HFF-Myc (cell line): ENCODE data around the gene MAP2K3.

Experiments used
- DNase-seq: peaks from one replicate; pipeline ENCODE4 v3.0.0-alpha.2; 2011; ENCODE audit warnings: low read depth; ENCODE audit errors: extremely low read depth
- H3K4me3 ChIP-seq: replicated peaks from 2 replicates; pipeline ENCODE4 v1.5.1; 2011; ENCODE audit warnings: low read depth, mild to moderate bottlenecking, control low read depth, low read length
- TF ChIP-seq, protein P1 (sequence below): IDR thresholded peaks from 2 replicates; pipeline ENCODE4 v1.5.1; 2012; ENCODE audit warnings: mild to moderate bottlenecking, low read depth, low read length, control low read depth; ENCODE audit errors: missing control alignments

Gene MAP2K3

DNA sequence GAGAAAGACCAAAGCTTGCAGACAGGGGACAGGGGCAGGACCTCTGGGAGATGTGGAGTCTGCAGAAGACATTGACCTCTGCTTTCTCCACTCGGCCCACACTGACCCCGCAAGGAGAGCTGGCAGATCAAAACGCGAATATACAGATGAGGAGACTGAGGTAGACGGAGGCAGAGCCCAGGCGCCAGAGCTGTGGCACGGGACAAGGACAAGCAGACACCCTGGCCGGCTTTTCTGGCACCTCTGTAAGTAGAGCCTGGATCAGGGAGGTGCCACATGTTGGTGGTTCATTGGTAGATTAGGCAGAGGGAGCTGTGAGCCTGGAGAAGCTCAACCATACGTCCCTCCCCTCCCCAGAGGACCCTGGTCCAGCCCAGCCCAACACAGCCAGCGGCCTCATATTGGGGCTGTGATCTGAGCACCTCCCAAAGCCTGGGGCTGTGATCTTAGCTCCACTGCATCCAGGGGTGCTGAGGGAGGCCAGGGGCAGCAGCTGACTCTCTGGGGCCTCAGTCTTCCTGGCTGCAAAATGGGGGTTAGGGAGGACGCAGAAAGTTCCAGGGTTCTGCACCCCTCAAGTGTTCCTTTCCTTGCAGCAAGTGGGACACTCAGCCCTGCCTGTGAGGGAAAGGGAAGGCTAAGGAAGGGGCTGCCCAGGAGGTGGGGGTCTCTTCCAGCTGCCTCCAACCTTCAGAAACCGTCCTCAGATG is 35.3 kb upstream of the MAP2K3 start:
- TF ChIP-seq, protein P1, sequence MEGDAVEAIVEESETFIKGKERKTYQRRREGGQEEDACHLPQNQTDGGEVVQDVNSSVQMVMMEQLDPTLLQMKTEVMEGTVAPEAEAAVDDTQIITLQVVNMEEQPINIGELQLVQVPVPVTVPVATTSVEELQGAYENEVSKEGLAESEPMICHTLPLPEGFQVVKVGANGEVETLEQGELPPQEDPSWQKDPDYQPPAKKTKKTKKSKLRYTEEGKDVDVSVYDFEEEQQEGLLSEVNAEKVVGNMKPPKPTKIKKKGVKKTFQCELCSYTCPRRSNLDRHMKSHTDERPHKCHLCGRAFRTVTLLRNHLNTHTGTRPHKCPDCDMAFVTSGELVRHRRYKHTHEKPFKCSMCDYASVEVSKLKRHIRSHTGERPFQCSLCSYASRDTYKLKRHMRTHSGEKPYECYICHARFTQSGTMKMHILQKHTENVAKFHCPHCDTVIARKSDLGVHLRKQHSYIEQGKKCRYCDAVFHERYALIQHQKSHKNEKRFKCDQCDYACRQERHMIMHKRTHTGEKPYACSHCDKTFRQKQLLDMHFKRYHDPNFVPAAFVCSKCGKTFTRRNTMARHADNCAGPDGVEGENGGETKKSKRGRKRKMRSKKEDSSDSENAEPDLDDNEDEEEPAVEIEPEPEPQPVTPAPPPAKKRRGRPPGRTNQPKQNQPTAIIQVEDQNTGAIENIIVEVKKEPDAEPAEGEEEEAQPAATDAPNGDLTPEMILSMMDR: no peak
- DNase-seq: no peak
- no peak overlapping the region for H3K4me3 ChIP-seq

DNA sequence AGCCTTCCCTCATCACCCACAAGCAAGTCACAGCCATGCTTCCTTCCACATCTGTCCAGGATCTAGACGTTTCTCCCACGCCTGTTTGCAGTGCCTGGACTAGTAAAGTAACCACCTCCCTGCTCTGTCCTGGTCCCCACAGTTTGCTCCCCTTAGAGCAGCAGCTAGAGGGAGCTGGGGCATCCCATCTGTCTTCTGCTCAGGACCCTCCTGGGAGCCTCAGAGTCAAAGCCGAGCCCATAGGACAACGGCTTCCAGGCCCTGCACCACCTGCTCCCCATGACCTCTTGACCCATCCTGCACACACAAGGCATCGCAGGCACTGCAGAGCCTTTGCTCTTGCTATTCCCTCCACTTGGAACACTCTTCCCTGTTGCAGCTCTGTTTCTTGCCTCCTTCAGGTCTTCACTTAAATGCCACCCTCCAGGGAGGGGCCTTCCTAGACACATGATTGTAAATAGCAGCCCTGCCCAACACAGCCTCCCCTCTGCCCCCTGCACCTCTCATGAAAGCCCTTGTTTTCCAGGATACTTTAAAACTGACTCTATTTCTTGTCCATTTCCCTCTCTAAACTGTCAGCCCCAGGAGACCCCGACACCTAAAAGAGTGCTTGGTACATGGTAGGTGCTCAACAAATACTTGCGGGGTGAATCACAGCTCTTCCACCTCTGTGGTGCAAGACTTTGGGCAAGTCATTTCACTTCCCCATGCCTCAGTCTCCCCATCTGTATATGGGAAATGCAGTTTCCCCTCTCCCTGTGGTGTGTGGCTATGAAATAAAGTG is 34.4 kb upstream of the MAP2K3 start:
- no peak for DNase-seq
- TF ChIP-seq, protein P1: no peak
- H3K4me3 ChIP-seq: no peak overlapping the region

DNA sequence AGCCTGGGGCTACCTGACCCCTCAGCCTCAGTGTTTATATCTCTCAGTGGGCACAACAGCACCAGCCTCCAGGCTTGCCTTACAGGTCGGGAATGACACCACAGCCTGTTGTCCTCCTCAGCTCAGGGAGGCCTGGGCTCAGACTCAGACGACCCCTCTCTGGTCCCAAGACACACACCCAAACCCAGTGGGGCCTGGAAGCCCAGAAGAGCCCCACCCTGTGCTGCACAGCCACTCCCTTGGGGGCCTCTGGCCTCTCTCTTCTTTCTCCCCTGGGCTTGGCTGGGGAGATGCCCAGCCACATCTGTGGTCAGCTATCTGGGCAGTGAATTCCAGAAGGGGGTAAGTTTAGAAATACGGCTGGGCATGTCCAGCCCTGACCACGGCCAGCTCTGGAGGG is 33.7 kb upstream of the MAP2K3 start:
- H3K4me3 ChIP-seq: no peak overlapping the region
- no peak for DNase-seq
- TF ChIP-seq, protein P1: no peak

GRCh38 chr17:21251337-21252010 is 33.0 kb upstream of the MAP2K3 start:
- TF ChIP-seq, protein P1: no peak
- no peak for DNase-seq
- H3K4me3 ChIP-seq: no peak overlapping the region

DNA sequence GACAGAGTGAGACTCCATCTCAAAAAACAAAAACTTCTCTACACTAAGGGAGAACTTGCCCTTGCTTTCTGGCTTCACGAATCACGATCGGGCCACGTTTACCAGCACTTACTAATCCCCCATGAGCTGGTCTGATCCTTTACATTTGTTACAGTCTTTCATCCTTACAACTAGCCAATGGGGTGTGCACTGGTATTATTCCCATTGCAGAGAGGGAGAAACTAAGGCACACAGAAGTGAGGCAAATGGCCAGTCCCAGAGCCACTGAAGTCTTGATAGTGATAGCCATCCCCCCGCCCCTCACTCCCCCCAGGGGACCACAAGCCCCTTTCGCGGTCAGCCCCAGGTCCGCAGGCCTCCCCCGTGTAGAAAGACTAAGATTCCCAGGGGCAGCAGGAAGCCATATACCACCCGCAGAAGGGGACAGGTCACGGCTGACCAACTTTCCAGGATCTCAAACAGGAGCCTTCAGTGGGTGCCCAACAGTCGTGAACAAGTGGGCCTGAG is 32.2 kb upstream of the MAP2K3 start:
- H3K4me3 ChIP-seq: peak overlapping the region; percentile 45
- no peak for DNase-seq
- TF ChIP-seq, protein P1: no peak

DNA sequence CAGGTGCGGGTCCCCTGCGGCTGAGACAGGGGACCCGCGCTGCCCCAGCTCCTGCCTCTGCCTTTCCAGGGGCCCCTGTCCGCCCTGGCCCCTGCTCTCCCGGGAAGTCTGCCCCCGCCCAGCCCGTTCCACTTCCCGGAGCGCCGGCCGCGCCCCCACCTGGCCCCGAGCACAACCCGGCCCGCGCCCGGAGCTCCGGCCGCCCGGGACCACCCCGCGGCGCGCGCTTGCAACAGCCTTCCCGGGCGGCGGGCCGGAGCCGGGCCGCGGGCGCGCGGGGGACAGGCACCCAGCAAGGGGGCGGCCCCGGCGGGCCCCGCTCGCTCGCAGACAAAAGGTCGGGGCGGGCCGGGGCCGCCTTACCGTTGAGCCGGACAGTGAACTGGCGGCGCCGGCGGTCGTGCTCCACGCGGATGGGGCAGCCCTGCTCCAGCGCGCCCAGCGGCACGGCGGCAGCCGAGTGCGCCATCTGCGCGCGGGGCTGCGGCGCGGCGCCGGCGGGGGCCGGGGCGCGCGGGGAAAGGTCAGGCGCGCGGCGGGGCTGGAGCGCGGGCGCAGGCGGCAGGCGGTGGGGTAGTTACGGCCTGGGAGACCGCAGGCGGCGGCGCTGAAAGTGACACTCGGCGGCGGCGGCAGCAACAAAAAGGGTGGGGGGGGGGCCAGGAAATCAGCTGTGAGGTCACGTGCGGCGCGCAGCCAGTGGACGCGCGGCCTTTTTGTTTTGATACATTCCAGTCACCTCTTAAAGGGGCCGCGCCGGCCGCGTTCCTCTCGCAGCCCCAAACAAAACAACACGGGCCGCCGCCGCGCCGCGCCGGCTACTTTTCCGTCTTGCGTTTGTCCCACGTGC is 31.5 kb upstream of the MAP2K3 start, which contains the start of gene NATD1:
TSS of gene NATD1 (minus strand) at position 615 of the 850 bp plus-strand sequence. CDS start at position 469, 146 bp downstream.
- peak within 1 kb of the TSS; percentile 45 for H3K4me3 ChIP-seq
- TF ChIP-seq, protein P1: no peak

More for the DNA sequence above, 31.5 kb upstream of the MAP2K3 start, which contains the start of gene NATD1:
- no peak for DNase-seq
